ENCODE results near the gene CRISP2.

DNA sequence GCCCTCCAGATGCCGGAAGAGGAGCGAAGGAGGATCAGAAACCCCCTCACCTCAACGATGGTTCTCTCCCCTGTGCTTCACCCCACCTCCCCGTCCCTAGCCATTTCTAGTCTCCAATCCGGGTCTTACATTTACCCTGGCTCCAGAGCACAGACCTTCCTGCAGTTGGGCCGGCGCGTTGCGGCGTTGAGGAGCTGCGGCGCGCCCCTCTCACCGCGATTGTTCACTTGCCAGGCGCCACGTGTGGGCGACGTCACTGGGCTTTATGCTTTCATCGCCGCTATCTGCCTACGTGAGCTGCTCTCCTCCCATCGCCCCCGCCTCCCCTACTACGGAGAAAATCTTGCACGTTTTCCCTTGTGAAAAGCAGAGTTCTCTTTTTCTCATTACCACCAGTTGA, at the start of gene CRISP2:
- TF ChIP-seq CTCF (conservative IDR thresholded peaks at IDR 0.05 in 1 of 2, IDR thresholded peaks at IDR 0.05 in 1 of 2; ENCODE audit: low read depth in 1 of 2, low read length in 2 of 2) = no peak
- no peak for TF ChIP-seq EZH2 (IDR thresholded peaks at IDR 0.05; ENCODE audit: low read length, missing control alignments)
